Keratinocyte (primary cell): Measurements from ENCODE around the gene POLR2M. TPM values are rescaled to one million over a fixed set of nuclear protein-coding genes. Genes with fewer than 3 reads are reported as not detected.

Source experiments
- DNase-seq: peaks from one replicate; pipeline ENCODE4 v3.0.0-alpha.2; 2011; ENCODE audit warnings: low read depth, missing footprints, low spot score
- FAIRE-seq: peaks from 2 replicates; lab custom pipeline; 2011; peaks lifted over from hg19 to GRCh38; lab: Jason Lieb, UNC
- H2AFZ ChIP-seq: 2 replicates; pipeline ENCODE4 v1.6.0; 2012; ENCODE audit warnings: low read length, control low read depth, inconsistent platforms; ENCODE audit not compliant: control insufficient read depth
- H3K27ac ChIP-seq: 2 replicates; pipeline ENCODE4 v1.5.1; 2011; ENCODE audit warnings: low read length; ENCODE audit not compliant: control insufficient read depth, insufficient read depth
- H3K27me3 ChIP-seq: 3 replicates; pipeline ENCODE4 v1.6.0; 2011; ENCODE audit warnings: low read length; ENCODE audit not compliant: control insufficient read depth, insufficient read depth; ENCODE audit errors: extremely low read depth
- H3K36me3 ChIP-seq, 2 experiments: 2 replicates in 1 of 2; 3 replicates in 1 of 2; pipeline ENCODE4 v1.5.1; 2011; ENCODE audit warnings: low read length in 2 of 2, mild to moderate bottlenecking in 1 of 2; ENCODE audit not compliant: control insufficient read depth in 2 of 2, insufficient read depth in 2 of 2; ENCODE audit errors: extremely low read depth in 1 of 2
- H3K4me1 ChIP-seq: 3 replicates; pipeline ENCODE4 v1.5.1; 2011; ENCODE audit warnings: low read length; ENCODE audit not compliant: control insufficient read depth, insufficient read depth; ENCODE audit errors: extremely low read depth
- H3K4me2 ChIP-seq: 3 replicates; pipeline ENCODE4 v1.6.0; 2011; ENCODE audit warnings: low read depth, low read length; ENCODE audit not compliant: control insufficient read depth, insufficient read depth; ENCODE audit errors: extremely low read depth
- H3K4me3 ChIP-seq, 3 experiments: fragments of 200-600 bp in 1 of 3; sonication (generic) in 1 of 3; 2 replicates in 2 of 3; 3 replicates in 1 of 3; pipeline ENCODE4 v1.5.1; 2011 to 2016; ENCODE audit warnings: low read length in 3 of 3, mild to moderate bottlenecking in 3 of 3, control low read depth in 2 of 3, inconsistent platforms in 1 of 3, low read depth in 1 of 3, mixed read lengths in 1 of 3, mixed run types in 1 of 3, moderate library complexity in 1 of 3; ENCODE audit not compliant: control insufficient read depth in 2 of 3, insufficient read depth in 2 of 3; ENCODE audit errors: extremely low read depth in 1 of 3
- H3K79me2 ChIP-seq: 2 replicates; pipeline ENCODE4 v1.6.0; 2012; ENCODE audit warnings: low read length; ENCODE audit not compliant: control insufficient read depth, insufficient read depth
- H3K9ac ChIP-seq: 3 replicates; pipeline ENCODE4 v1.6.0; 2011; ENCODE audit warnings: low read length; ENCODE audit not compliant: control insufficient read depth, insufficient read depth; ENCODE audit errors: extremely low read depth
- H3K9me1 ChIP-seq: 3 replicates; pipeline ENCODE4 v1.6.0; 2011; ENCODE audit warnings: low read length; ENCODE audit not compliant: control insufficient read depth, insufficient read depth; ENCODE audit errors: extremely low read depth
- H3K9me3 ChIP-seq: 2 replicates; pipeline ENCODE4 v1.5.1; 2012; ENCODE audit warnings: low read depth, low read length; ENCODE audit not compliant: control insufficient read depth
- H4K20me1 ChIP-seq: 3 replicates; pipeline ENCODE4 v1.6.0; 2011; ENCODE audit warnings: low read length; ENCODE audit not compliant: control insufficient read depth, insufficient read depth; ENCODE audit errors: extremely low read depth
- CTCF ChIP-seq, 3 experiments: IDR thresholded peaks in 1 of 3; conservative IDR thresholded peaks in 1 of 3; optimal IDR thresholded peaks in 1 of 3; 2 replicates in 2 of 3; 3 replicates in 1 of 3; pipeline versions ENCODE3 to v1.5.1; 2011; ENCODE audit warnings: low read length in 3 of 3, mild to moderate bottlenecking in 3 of 3, moderate library complexity in 2 of 3, control low read depth in 1 of 3, inconsistent platforms in 1 of 3; ENCODE audit not compliant: insufficient read depth in 2 of 3; ENCODE audit errors: extremely low read depth in 1 of 3
- EZH2 ChIP-seq: IDR thresholded peaks from one replicate; pipeline ENCODE4 v1.6.1; 2012; ENCODE audit warnings: inconsistent platforms, mild to moderate bottlenecking, low read length, moderate library complexity
- dilution Hi-C: fragments of 300-500 bp; cut with MboI; formaldehyde crosslinking; loops from one replicate; pipeline ENCODE4 v1.7.0; 2020; ENCODE audit warnings: low sequenced_read_pairs; ENCODE audit not compliant: extremely low pct_ligation_motif_present
- polyA minus RNA-seq, 3 experiments: library from RNA; depleted of rRNA, polyadenylated mRNA; stranded (reverse); fragments of >200 nt; gene quantifications; 1 replicate in 1 of 3; 2 replicates in 1 of 3; 3 replicates in 1 of 3; pipeline ENCODE4 v1.2.3, GENCODE V29; 2011
- polyA plus RNA-seq, 5 experiments: library from polyadenylated mRNA; depleted of rRNA in 3 of 5; stranded (reverse) in 3 of 5; stranded (forward) in 1 of 5; unstranded in 1 of 5; fragments of >200 nt; gene quantifications; 1 replicate in 1 of 5; 2 replicates in 3 of 5; 3 replicates in 1 of 5; pipeline versions ENCODE4 v1.2.1 to v1.2.3, GENCODE V29; 2011 to 2012; ENCODE audit warnings: missing spikeins in 2 of 5, low read depth in 1 of 5, low replicate concordance in 1 of 5

Gene POLR2M
- polyA plus RNA-seq (33.7 to 49.0 TPM (median 40.6 TPM) in 3 replicates), polyA minus RNA-seq (17.0 to 51.4 TPM (median 47.0 TPM) in 3 replicates)
- 69.0 TPM for polyA plus RNA-seq (2011; ENCODE audit: low read depth)
- polyA plus RNA-seq (2011; cell fraction: cytosol; rRNA removed) = 44.5 and 54.0 TPM in 2 replicates
- polyA plus RNA-seq (2011; cell fraction: nucleus; rRNA removed) = 12.2 and 33.4 TPM in 2 replicates
- polyA plus RNA-seq (2012; ENCODE audit: low replicate concordance) = 27.9 and 28.8 TPM in 2 replicates
- 91.3 TPM for polyA minus RNA-seq (2011; cell fraction: cytosol; rRNA and poly(A)+ RNA removed)
- 31.3 and 37.0 TPM in 2 replicates for polyA minus RNA-seq (2011; cell fraction: nucleus; rRNA and poly(A)+ RNA removed)

- Histone ChIP-seq H3K27ac (peak within 1 kb of the TSS; percentile 90), H3K79me2 (peaks cover 36% of the 10 kb centered on the region), H3K27me3 (no peaks in the 10 kb centered on the region), H2AFZ (peak within 1 kb of the TSS; percentile 93), H3K9ac (peak within 1 kb of the TSS; percentile 99), H3K9me1 (no peaks in the 10 kb centered on the region), H3K9me3 (no peaks in the 10 kb centered on the region), H4K20me1 (no peaks in the 10 kb centered on the region), H3K4me2 (peak within 1 kb of the TSS; percentile 98), H3K4me1 (peaks cover 24% of the 10 kb centered on the region), H3K4me3 (peak within 1 kb of the TSS; percentile 89 to 99 (median 95)), H3K36me3 (peaks cover 7 to 11% of the 10 kb centered on the region in 2 experiments)
- no peak for TF ChIP-seq CTCF (optimal IDR thresholded peaks at IDR 0.05 in 1 of 3, IDR thresholded peaks at IDR 0.05 in 1 of 3, conservative IDR thresholded peaks at IDR 0.05 in 1 of 3; ENCODE audit: extremely low read depth in 1 of 3, insufficient read depth in 2 of 3, low read length in 3 of 3)
- TF ChIP-seq EZH2 = no peak
- dilution Hi-C loops = no loop called here
- DNase-seq (peak; percentile 71), FAIRE-seq (peak; percentile 78)
Observed at GRCh38 chr15:57706405-57707209, at the start of gene POLR2M. Gene POLR2M (plus strand): TSS chr15:57706714. CDS start chr15:57706843, 129 bp downstream.

- no peak for DNase-seq
- Histone ChIP-seq H3K27ac (no peak overlapping the region), H2AFZ (no peak overlapping the region), H3K36me3 (no peaks in the 10 kb centered on the region), H3K9me1 (no peaks in the 10 kb centered on the region), H3K9me3 (no peaks in the 10 kb centered on the region), H3K4me1 (no peaks in the 10 kb centered on the region), H3K4me3 (no peak overlapping the region), H3K27me3 (no peaks in the 10 kb centered on the region), H3K9ac (no peak overlapping the region), H4K20me1 (no peaks in the 10 kb centered on the region), H3K4me2 (no peak overlapping the region), H3K79me2 (no peaks in the 10 kb centered on the region)
- FAIRE-seq = no peak
- TF ChIP-seq EZH2 (no peak), CTCF (optimal IDR thresholded peaks at IDR 0.05 in 1 of 3, IDR thresholded peaks at IDR 0.05 in 1 of 3, conservative IDR thresholded peaks at IDR 0.05 in 1 of 3; ENCODE audit: extremely low read depth in 1 of 3, insufficient read depth in 2 of 3, low read length in 3 of 3) (no peak)
- dilution Hi-C loops = no loop called here
Observed at GRCh38 chr15:57657619-57658018, 48.9 kb upstream of the POLR2M start.
